ENCODE measurements around the gene NCAM2. TPM values are rescaled to one million over a fixed set of nuclear protein-coding genes. Genes with fewer than 3 reads are reported as not detected.

The NCAM2 gene
- total RNA-seq, 1 experiment from 2014 or later: 0.48 TPM

DNA sequence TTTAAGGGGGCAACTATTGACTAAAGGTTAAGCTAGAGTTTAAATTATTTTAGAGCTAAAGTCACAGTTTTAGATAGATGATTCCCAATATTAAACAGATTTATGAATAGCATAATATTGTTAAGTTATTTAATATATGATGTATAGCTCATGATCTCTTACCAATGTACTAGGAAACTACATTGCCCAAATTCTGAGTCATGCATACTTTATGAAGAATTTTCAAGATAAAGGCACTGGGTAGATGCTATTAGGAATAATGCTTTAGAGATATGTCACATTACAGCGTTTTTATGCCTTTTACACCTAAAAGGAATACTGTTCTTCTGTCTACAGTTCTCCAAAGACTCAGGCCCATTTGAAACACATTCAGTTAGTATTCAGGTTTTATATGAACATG, 215.1 kb downstream of the NCAM2 start:
- no peaks in the 10 kb centered on the region for H3K36me3 ChIP-seq (replicated peaks; ENCODE audit: control insufficient read depth, insufficient read depth, low read length)
- no peaks in the 10 kb centered on the region for H3K27me3 ChIP-seq (ENCODE audit: control insufficient read depth, insufficient read depth, low read length)
- DNase-seq: no peak
- H3K4me3 ChIP-seq (ENCODE audit: insufficient read depth, low read depth, low read length): no peak overlapping the region

DNA sequence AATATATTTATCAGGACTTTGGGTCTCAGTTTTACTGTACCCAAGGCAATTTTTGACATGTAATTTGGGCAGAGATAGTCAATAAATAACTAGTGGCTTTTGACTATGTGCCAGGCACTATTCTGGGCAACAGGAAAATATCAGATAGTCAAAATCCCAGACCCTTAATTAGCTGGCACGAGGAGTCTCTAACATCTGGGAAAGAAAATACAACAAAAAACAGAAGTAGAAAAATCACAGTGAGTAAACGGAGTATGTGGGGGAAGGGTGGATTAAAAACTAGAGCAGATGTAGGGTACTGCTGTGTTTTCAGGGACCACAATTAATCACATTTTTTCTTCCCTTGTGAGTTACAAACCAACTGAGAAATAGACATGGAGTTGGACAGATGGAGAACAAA, 217.8 kb downstream of the NCAM2 start:
- H3K36me3 ChIP-seq (replicated peaks; ENCODE audit: control insufficient read depth, insufficient read depth, low read length): no peaks in the 10 kb centered on the region
- H3K4me3 ChIP-seq (ENCODE audit: insufficient read depth, low read depth, low read length): no peak overlapping the region
- H3K27me3 ChIP-seq (ENCODE audit: control insufficient read depth, insufficient read depth, low read length): no peaks in the 10 kb centered on the region
- DNase-seq: no peak

DNA sequence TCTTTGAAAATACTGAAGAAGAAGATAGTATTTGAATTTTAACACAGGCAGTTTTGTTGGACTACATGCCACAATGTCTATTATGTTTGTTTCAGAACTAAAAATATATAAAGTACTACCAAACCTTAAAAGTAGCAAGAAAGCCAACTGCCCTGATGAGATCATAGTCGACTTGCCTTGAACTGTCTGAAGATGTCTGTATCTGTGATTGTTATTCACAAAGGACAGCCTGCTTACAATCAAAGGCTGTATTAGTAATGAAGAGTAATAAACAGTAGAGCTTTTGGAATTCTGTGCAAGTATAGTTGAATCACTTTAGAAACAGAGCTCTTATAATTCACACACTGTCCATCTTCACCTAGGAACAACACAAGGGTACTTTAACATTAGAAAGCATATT, 228.3 kb downstream of the NCAM2 start:
- no peaks in the 10 kb centered on the region for H3K36me3 ChIP-seq (replicated peaks; ENCODE audit: control insufficient read depth, insufficient read depth, low read length)
- H3K27me3 ChIP-seq (ENCODE audit: control insufficient read depth, insufficient read depth, low read length): no peaks in the 10 kb centered on the region
- no peak overlapping the region for H3K4me3 ChIP-seq (ENCODE audit: insufficient read depth, low read depth, low read length)
- no peak for DNase-seq

DNA sequence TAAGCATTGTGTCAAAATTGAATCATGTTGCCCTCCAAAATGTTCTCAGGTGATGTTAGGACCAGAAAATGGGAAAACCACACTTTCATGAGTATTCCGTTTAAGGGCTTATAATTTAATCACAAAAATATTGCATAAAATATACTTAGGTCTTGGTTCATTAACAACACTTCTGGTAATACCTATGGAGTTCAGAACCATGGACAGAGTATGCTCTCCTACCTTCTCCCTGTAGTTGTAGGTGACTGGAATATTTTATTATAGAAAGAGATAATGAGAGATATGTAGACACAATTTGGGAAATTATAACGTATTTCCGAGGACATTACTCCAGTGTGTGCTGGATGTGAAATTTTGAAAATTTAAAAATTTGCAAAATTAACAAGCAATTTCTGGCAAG, 232.5 kb downstream of the NCAM2 start:
- no peak for DNase-seq
- H3K4me3 ChIP-seq (ENCODE audit: insufficient read depth, low read depth, low read length): no peak overlapping the region
- no peaks in the 10 kb centered on the region for H3K27me3 ChIP-seq (ENCODE audit: control insufficient read depth, insufficient read depth, low read length)
- no peaks in the 10 kb centered on the region for H3K36me3 ChIP-seq (replicated peaks; ENCODE audit: control insufficient read depth, insufficient read depth, low read length)

DNA sequence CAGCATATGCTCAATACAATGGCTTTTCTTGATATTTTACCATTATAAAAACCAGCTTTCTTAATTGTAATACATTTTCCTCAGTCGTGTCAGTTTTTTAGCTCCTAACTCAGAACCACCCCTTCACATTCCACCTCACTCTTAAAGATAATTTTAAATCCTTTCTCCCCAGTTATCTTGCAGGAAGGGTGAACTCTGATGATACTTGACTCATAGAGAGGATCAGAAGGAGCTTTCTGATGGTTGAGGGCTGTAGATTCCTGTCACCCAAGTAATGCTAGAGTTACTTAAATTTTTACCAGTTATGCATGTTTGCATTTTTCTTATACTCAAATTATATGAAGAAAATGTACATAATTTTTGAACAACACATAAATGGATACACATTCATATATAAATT, 233.7 kb downstream of the NCAM2 start:
- no peak for DNase-seq
- Histone ChIP-seq H3K4me3 (ENCODE audit: insufficient read depth, low read depth, low read length) (no peak overlapping the region), H3K36me3 (replicated peaks; ENCODE audit: control insufficient read depth, insufficient read depth, low read length) (no peaks in the 10 kb centered on the region), H3K27me3 (ENCODE audit: control insufficient read depth, insufficient read depth, low read length) (no peaks in the 10 kb centered on the region)

DNA sequence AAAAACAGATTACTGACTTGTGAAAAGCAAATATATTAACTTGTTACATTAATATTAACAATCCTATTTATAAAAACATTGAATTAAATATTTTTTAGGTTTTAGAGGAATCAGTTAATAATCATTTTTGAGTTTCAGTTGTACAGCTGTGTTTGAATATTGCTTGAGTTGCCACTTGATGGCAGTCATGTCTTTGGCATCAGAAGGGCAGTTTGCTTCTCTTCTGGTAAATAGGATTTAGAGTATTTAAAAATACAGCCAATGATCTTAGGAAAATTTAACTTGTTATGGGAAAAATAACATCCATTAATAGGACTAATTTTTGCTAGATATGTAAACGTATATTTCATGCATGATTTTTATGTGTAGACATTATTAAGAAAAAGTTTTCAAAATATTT, 234.1 kb downstream of the NCAM2 start:
- Histone ChIP-seq H3K4me3 (ENCODE audit: insufficient read depth, low read depth, low read length) (no peak overlapping the region), H3K27me3 (ENCODE audit: control insufficient read depth, insufficient read depth, low read length) (no peaks in the 10 kb centered on the region), H3K36me3 (replicated peaks; ENCODE audit: control insufficient read depth, insufficient read depth, low read length) (no peaks in the 10 kb centered on the region)
- peak; percentile 2 for DNase-seq

DNA sequence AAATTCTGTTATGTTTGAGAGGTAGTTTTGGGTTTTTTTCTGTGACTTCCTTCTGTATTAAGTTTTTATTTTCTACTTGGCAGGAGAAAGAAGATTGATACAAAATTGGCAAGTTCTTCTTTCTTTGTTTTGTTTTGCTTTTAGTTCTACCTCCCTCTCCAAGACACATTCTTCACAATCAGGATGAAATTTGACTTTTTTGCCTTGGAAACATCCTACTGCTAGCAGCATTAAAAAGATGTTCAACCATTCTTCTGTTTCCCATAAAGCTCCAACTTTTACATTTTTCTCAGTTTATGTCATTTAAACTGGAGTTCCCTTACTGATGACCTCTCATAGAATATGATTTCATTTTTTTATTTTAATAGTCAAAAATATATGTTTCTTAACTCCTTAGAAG, 234.8 kb downstream of the NCAM2 start:
- Histone ChIP-seq H3K36me3 (replicated peaks; ENCODE audit: control insufficient read depth, insufficient read depth, low read length) (no peaks in the 10 kb centered on the region), H3K27me3 (ENCODE audit: control insufficient read depth, insufficient read depth, low read length) (no peaks in the 10 kb centered on the region), H3K4me3 (ENCODE audit: insufficient read depth, low read depth, low read length) (no peak overlapping the region)
- DNase-seq: no peak

DNA sequence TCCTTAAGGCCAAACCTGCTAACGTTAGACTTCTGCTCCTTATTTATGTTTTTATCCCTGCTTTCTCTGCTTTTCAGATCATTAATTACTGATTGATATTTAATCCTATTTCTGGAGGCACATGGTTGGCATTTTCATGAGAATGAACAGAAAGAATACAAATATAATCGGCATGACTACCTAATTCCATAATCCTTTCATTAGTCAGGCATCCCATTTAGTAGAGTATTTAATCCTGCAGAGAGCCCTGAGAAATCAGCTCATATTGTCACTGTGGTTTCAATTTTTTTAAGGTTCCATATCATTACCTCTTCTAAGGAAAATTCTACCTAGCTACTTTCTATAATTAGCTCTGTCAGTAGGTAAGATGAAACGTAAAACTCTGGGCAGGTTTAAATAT, 238.8 kb downstream of the NCAM2 start:
- Histone ChIP-seq H3K4me3 (ENCODE audit: insufficient read depth, low read depth, low read length) (no peak overlapping the region), H3K36me3 (replicated peaks; ENCODE audit: control insufficient read depth, insufficient read depth, low read length) (no peaks in the 10 kb centered on the region), H3K27me3 (ENCODE audit: control insufficient read depth, insufficient read depth, low read length) (no peaks in the 10 kb centered on the region)
- no peak for DNase-seq

DNA sequence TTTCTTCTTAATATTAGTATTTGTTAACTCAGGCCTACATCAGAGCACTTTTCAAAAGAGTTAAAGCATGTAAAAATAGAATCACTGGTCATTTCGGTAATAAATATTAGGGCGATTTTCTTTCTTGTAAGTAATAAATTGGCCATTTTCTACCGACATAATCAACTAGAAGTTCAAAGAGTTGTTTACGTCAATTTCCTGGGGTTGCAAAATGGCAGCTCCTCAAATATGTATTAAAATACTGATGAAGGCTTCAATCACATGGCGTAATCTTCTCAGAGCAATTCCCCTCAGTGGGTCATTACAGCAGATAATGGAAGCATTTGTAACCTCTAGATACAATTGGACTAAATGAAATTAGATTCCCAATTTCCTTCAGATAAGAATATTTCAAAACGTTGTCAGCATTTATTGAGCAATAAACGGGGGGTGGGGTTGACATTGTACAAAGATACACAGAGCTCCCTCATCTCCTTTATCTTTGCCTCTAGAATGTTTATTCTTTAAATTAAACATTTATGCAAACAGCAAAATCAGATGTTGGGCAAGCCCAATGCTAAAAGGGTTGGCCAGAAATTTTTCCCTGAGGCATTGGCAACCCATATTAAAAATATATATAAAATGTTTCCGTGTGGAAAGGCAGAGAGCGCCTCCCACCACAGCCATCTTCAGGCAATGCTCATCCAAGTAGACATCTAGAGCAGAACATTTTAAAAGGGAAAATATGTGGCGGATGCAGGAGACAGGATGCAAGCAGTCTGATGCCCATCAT, 240.6 kb downstream of the NCAM2 start:
- Histone ChIP-seq H3K36me3 (replicated peaks; ENCODE audit: control insufficient read depth, insufficient read depth, low read length) (no peaks in the 10 kb centered on the region), H3K4me3 (ENCODE audit: insufficient read depth, low read depth, low read length) (no peak overlapping the region), H3K27me3 (ENCODE audit: control insufficient read depth, insufficient read depth, low read length) (no peaks in the 10 kb centered on the region)
- DNase-seq: no peak

DNA sequence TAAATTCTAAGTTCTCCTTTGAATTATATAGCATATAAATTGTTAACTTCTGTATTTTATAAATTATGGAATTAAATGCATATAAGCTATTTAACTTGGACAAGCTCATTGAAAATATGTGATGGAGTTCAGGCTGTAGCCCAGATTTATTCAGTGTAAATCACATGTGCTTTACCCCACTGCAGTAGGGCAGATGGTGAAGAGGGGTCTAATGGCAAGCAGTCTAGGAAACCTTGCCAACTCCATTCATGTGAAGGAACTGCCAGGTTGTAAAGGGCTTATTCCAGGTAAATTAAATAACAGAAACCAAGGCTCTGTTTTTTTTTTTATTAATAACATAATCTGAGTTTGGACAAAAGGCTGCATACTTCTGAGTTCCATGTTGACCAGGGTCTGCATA, 243.2 kb downstream of the NCAM2 start:
- Histone ChIP-seq H3K36me3 (replicated peaks; ENCODE audit: control insufficient read depth, insufficient read depth, low read length) (no peaks in the 10 kb centered on the region), H3K27me3 (ENCODE audit: control insufficient read depth, insufficient read depth, low read length) (no peaks in the 10 kb centered on the region), H3K4me3 (ENCODE audit: insufficient read depth, low read depth, low read length) (no peak overlapping the region)
- DNase-seq: no peak

DNA sequence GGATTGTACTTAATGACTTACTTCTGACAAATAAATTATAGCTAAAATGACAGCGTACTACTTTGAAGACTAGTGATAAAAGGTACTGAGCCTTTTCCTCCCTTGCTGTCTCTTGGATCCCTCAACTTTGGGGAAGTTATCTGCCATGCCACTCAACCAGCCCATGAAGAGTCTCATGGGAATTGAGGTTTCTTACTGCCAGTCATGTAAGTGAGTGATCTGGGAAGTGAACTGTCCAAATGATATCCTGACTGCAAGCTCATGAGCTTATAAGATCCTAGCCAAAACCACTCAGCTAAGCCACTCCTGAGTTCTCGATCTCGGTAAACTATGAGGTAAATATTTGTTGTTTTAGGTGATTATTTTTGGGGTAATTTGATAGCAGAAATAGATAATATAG, 247.8 kb downstream of the NCAM2 start:
- DNase-seq: no peak
- Histone ChIP-seq H3K36me3 (replicated peaks; ENCODE audit: control insufficient read depth, insufficient read depth, low read length) (no peaks in the 10 kb centered on the region), H3K4me3 (ENCODE audit: insufficient read depth, low read depth, low read length) (no peak overlapping the region), H3K27me3 (ENCODE audit: control insufficient read depth, insufficient read depth, low read length) (no peaks in the 10 kb centered on the region)

DNA sequence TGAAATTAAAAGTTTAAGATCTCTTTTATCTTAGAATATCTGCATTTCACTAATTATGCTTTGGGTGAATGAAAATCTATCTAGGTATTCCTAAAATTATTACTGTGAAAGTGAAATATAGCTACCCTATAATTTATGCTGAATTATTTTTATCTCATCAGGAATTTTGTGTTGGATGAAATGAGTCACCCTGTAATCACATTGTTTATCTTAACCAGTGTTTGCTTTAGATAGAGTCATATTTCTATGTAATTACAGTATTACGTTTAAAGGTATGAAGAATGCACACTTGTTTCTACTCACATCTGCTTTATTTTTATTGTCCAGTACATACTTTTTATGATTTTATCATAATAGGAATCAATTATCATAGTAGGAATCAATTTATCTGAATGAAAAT, 249.2 kb downstream of the NCAM2 start:
- no peak overlapping the region for H3K4me3 ChIP-seq (ENCODE audit: insufficient read depth, low read depth, low read length)
- no peaks in the 10 kb centered on the region for H3K36me3 ChIP-seq (replicated peaks; ENCODE audit: control insufficient read depth, insufficient read depth, low read length)
- DNase-seq: no peak
- H3K27me3 ChIP-seq (ENCODE audit: control insufficient read depth, insufficient read depth, low read length): no peaks in the 10 kb centered on the region

DNA sequence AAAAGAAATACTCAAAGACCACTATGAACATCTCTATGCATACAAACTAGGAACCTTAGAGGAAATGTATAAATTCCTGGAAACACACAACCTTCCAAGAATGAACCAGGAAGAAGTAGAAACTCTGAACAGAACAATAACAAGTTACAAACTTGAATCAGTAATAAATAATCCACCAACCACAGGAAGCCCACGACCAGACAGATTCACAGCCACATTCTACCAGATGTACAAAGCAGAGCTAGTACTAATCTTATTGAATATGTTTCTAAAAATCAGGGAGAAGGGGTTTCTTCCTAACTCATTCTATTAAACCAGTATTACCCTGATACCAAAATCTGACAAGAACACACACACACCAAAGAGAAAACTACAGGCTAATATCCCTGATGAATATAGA, 263.8 kb downstream of the NCAM2 start:
- no peak overlapping the region for H3K4me3 ChIP-seq (ENCODE audit: insufficient read depth, low read depth, low read length)
- DNase-seq: no peak
- no peaks in the 10 kb centered on the region for H3K36me3 ChIP-seq (replicated peaks; ENCODE audit: control insufficient read depth, insufficient read depth, low read length)
- no peaks in the 10 kb centered on the region for H3K27me3 ChIP-seq (ENCODE audit: control insufficient read depth, insufficient read depth, low read length)

DNA sequence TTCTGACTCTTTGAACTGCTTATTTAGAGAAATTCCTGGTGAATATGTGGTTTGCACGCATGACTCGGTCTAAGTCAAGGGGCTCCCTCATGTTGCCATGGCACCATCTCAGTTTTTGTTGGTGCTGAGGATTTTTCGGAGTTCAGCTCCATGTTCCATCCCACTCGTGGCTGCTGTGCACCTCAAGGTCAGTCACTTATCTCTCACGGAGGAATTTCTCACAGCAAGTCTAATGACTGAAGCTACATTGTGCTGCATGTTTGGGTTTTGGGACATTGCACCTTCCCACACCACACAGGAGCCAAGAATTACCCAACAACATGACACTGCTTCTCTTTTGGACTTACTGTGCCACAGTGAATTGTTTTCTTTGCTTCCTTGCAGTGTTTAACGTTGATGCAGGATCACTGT, 269.9 kb downstream of the NCAM2 start:
- DNase-seq: no peak
- no peak overlapping the region for H3K4me3 ChIP-seq (ENCODE audit: insufficient read depth, low read depth, low read length)
- no peaks in the 10 kb centered on the region for H3K36me3 ChIP-seq (replicated peaks; ENCODE audit: control insufficient read depth, insufficient read depth, low read length)
- no peaks in the 10 kb centered on the region for H3K27me3 ChIP-seq (ENCODE audit: control insufficient read depth, insufficient read depth, low read length)

DNA sequence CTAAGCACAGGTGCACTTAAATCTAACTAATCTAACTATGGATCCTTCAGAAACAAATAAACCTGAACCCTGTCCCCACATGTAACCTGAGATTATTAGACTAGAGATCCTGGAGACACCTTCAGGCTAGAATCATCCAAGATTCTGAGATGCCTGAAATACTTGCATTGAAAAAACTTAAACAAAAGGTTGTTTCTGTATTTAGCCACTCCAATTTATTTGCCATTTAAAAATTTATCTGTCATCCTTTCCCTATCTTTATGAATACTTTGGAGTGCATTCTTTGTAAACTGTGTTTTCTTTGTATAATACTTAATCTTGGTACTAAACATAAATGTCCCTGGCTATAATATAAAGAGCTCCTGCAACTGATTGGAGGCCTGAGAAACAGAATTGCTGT, 270.7 kb downstream of the NCAM2 start:
- H3K36me3 ChIP-seq (replicated peaks; ENCODE audit: control insufficient read depth, insufficient read depth, low read length): no peaks in the 10 kb centered on the region
- H3K27me3 ChIP-seq (ENCODE audit: control insufficient read depth, insufficient read depth, low read length): no peaks in the 10 kb centered on the region
- H3K4me3 ChIP-seq (ENCODE audit: insufficient read depth, low read depth, low read length): no peak overlapping the region
- DNase-seq: no peak
